NCI-H187 (cell line): ENCODE data around the gene MMP24OS.
"Not testable (repeated sequence)": the region's sequence is repeated elsewhere in the genome, so short reads cannot be mapped to it uniquely, and the experiment has no call there.

Experiments used
- DNase-seq, 2 experiments: peaks; one replicate each; lab custom pipeline; 2025; lab: John Stamatoyannopoulos, UW

Gene MMP24OS

GRCh38 chr20:35277531-35278395 is at the start of gene MMP24OS:
Gene MMP24OS (minus strand): TSS chr20:35278122. CDS start chr20:35277929, 193 bp downstream.
- peak; percentile 24 to 67 for DNase-seq

- DNase-seq: no peak
These were observed 49.4 kb upstream of the MMP24OS start for GRCh38 chr20:35327074-35327976.

GRCh38 chr20:35326740-35327073 is 48.8 kb upstream of the MMP24OS start:
- DNase-seq: no peak

GRCh38 chr20:35326021-35326739 is 48.3 kb upstream of the MMP24OS start:
- DNase-seq: no peak

GRCh38 chr20:35325401-35325800 is 47.5 kb upstream of the MMP24OS start:
- DNase-seq: no peak

GRCh38 chr20:35320396-35321126 is 42.6 kb upstream of the MMP24OS start:
- no peak for DNase-seq

GRCh38 chr20:35319871-35320197 is 41.9 kb upstream of the MMP24OS start:
- DNase-seq: no peak

GRCh38 chr20:35319192-35319870 is 41.4 kb upstream of the MMP24OS start:
- DNase-seq: no peak

GRCh38 chr20:35318502-35319157 is 40.7 kb upstream of the MMP24OS start:
- DNase-seq: no peak

GRCh38 chr20:35317416-35318210 is 39.7 kb upstream of the MMP24OS start:
- no peak for DNase-seq

GRCh38 chr20:35316086-35316485 is 38.2 kb upstream of the MMP24OS start:
- no peak for DNase-seq

- not testable (repeated sequence) for DNase-seq
These were observed 37.7 kb upstream of the MMP24OS start for GRCh38 chr20:35315632-35316020.

- DNase-seq: no peak
These were observed 37.1 kb upstream of the MMP24OS start for GRCh38 chr20:35314816-35315631.

- no peak for DNase-seq
These were observed 34.4 kb upstream of the MMP24OS start for GRCh38 chr20:35312318-35312717.

GRCh38 chr20:35311822-35312221 is 33.9 kb upstream of the MMP24OS start:
- DNase-seq: no peak

- DNase-seq: no peak
These were observed 33.5 kb upstream of the MMP24OS start for GRCh38 chr20:35311409-35311808.

- DNase-seq: no peak
These were observed 30.0 kb upstream of the MMP24OS start for GRCh38 chr20:35307666-35308653.
